ENCODE data around the gene HPS1.

The HPS1 gene

GRCh38 chr10:98431016-98431415 lies 15.7 kb downstream of the HPS1 start:
- no peak for DNase-seq

- DNase-seq = no peak
These were observed 16.3 kb downstream of the HPS1 start for GRCh38 chr10:98430427-98430826.

GRCh38 chr10:98429320-98430072 lies 17.2 kb downstream of the HPS1 start:
- no peak for DNase-seq

GRCh38 chr10:98427011-98427515 lies 19.7 kb downstream of the HPS1 start:
- DNase-seq = no peak

GRCh38 chr10:98425511-98426352 lies 21.0 kb downstream of the HPS1 start:
- DNase-seq = no peak

- no peak for DNase-seq
These were observed 22.2 kb downstream of the HPS1 start for GRCh38 chr10:98424295-98425254.

GRCh38 chr10:98423691-98424120 lies 23.0 kb downstream of the HPS1 start:
- DNase-seq = no peak

GRCh38 chr10:98422182-98422581 lies 24.6 kb downstream of the HPS1 start:
- DNase-seq = no peak

- DNase-seq = no peak
These were observed 25.9 kb downstream of the HPS1 start for GRCh38 chr10:98420786-98421185.

GRCh38 chr10:98419469-98420261 lies 27.1 kb downstream of the HPS1 start:
- no peak for DNase-seq

GRCh38 chr10:98418665-98419468 lies 27.9 kb downstream of the HPS1 start:
- no peak for DNase-seq

- DNase-seq = no peak
These were observed 28.6 kb downstream of the HPS1 start for GRCh38 chr10:98417973-98418664.

- no peak for DNase-seq
These were observed 29.2 kb downstream of the HPS1 start for GRCh38 chr10:98417481-98417959.

GRCh38 chr10:98416606-98417388 lies 29.9 kb downstream of the HPS1 start:
- DNase-seq = no peak

GRCh38 chr10:98415731-98416119 lies 31.0 kb downstream of the HPS1 start:
- DNase-seq = no peak

GRCh38 chr10:98414932-98415730 lies 31.6 kb downstream of the HPS1 start, which contains the start of gene PYROXD2:
PYROXD2 (minus strand) TSS chr10:98415182; CDS start chr10:98415135, 47 bp downstream.
- no peak for DNase-seq

GRCh38 chr10:98414578-98414931 lies 32.2 kb downstream of the HPS1 start:
- DNase-seq = no peak

- no peak for DNase-seq
These were observed 35.0 kb downstream of the HPS1 start for GRCh38 chr10:98411768-98412167.
